Measurements from ENCODE around the gene RTF2. TPM values are rescaled to one million over a fixed set of nuclear protein-coding genes. Genes with fewer than 3 reads are reported as not detected.

Gene RTF2
- total RNA-seq, 6 donors from 2014 or later, result 35.6 to 87.8 (median 63.5) TPM

DNA sequence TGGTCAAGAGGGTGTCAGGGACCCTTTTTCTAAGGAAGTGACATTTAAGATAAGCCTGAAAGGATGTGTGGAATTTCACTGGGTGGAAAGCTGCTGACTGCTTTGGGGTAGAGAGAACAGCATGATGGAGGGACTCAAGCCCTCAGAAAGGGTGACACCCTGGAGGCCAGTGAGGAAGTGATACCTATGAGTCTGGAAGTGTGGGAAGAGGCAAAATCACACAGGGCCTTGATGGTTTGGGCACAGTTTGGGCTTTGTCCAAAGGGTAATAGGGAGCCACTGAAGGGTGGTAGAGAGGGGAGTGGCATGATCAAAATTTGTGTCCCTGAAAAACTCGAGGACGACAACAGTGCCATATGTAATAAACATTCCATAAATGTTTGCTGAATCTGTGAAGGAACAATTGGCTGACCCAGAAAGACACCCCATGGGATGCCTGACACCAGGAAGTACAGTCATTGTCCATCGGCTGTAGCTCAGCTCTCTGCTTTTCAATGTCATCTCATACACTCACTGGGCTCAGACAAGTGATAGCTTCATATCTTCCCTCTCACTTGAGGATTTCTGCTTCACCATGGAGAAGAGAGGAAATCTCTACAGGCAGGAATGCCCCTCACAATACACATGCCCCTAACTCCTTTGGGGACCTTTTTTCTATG lies 35.1 kb upstream of the RTF2 start:
- Histone ChIP-seq H3K4me1 (peaks cover 21 to 29% (median 23%) of the 10 kb centered on the region in 4 donors), H3K27me3 (no peaks in the 10 kb centered on the region), H3K27ac (peak overlapping the region; percentile 40 to 78 (median 50)), H3K4me3 (no peak overlapping the region), H3K9me3 (no peaks in the 10 kb centered on the region), H3K36me3 (peaks cover 0 to 5% (median 0%) of the 10 kb centered on the region in 4 donors)
- ATAC-seq (ENCODE audit: low FRiP score in 2 of 2) (peak in 1 of 2 donors; percentile 28), DNase-seq (peak in 1 of 2 donors; percentile 8)
- WGBS, 2 donors, result 46 to 49% methylated on average over 3 of the region's 3 CpGs
- TF ChIP-seq EP300 (IDR thresholded peaks at IDR 0.05) (no peak), CTCF (IDR thresholded peaks at IDR 0.05) (no peak), POLR2AphosphoS5 (IDR thresholded peaks at IDR 0.05) (no peak), POLR2A (IDR thresholded peaks at IDR 0.05) (no peak)

GRCh38 chr20:56433880-56434255 lies 34.6 kb upstream of the RTF2 start:
- no peaks in the 10 kb centered on the region for H3K27me3 ChIP-seq
- ATAC-seq (ENCODE audit: low FRiP score in 2 of 2), result peak in 1 of 2 donors; percentile 41
- no peaks in the 10 kb centered on the region for H3K9me3 ChIP-seq
- H3K36me3 ChIP-seq, result peaks cover 0 to 5% (median 0%) of the 10 kb centered on the region in 4 donors
- H3K27ac ChIP-seq, result peak overlapping the region in 1 of 4 donors; percentile 58
- H3K4me3 ChIP-seq, result no peak overlapping the region
- H3K4me1 ChIP-seq, result peaks cover 16 to 24% (median 20%) of the 10 kb centered on the region in 4 donors
- 32 to 40% methylated on average over 5 to 6 of the region's 6 CpGs for WGBS, 2 donors
- DNase-seq, result peak in 1 of 2 donors; percentile 18
- TF ChIP-seq POLR2AphosphoS5 (IDR thresholded peaks at IDR 0.05) (peak; percentile 25 to 51), CTCF (IDR thresholded peaks at IDR 0.05) (no peak), POLR2A (IDR thresholded peaks at IDR 0.05) (no peak), EP300 (IDR thresholded peaks at IDR 0.05) (peak in 1 of 4 donors; percentile 16)

DNA sequence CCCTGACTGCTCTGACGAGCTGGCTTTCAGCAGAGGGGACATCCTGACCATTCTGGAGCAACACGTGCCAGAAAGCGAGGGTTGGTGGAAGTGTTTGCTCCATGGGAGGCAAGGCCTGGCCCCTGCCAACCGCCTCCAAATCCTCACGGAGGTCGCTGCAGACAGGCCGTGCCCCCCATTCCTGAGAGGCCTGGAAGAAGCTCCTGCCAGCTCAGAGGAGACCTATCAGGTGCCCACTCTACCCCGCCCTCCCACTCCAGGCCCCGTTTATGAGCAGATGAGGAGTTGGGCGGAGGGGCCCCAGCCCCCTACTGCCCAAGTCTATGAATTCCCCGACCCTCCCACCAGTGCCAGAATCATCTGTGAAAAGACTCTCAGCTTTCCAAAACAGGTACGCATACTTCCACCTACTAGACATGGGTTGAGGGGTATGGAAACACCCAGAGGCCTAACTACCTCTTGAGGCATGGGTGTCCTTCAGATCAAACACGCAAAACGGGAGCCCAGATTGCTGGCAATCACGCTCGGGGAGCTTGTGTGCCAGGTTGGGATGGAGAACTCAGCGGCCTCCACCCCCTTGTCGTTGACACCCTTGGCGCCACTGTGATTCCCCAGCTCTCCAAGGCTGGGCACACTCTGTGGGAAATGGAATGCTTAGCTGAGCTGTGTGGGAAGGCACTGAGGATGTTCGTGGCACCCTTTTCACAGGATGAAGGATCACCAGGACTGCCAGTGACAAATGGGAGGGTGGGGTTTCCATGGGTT lies 31.0 kb upstream of the RTF2 start:
- ATAC-seq (ENCODE audit: low FRiP score in 2 of 2), result no peak
- no peaks in the 10 kb centered on the region for H3K9me3 ChIP-seq
- peaks cover 0 to 5% (median 0%) of the 10 kb centered on the region in 4 donors for H3K36me3 ChIP-seq
- peak overlapping the region in 3 of 4 donors; percentile 52 to 56 (median 54) for H3K27ac ChIP-seq
- H3K4me3 ChIP-seq, result no peak overlapping the region
- 74 to 77% methylated on average over 11 to 20 of the region's 20 CpGs for WGBS, 2 donors
- no peak for DNase-seq
- H3K4me1 ChIP-seq, result peaks cover 0 to 27% (median 6%) of the 10 kb centered on the region in 4 donors
- no peaks in the 10 kb centered on the region for H3K27me3 ChIP-seq
- TF ChIP-seq POLR2AphosphoS5 (IDR thresholded peaks at IDR 0.05) (no peak), CTCF (IDR thresholded peaks at IDR 0.05) (no peak), EP300 (IDR thresholded peaks at IDR 0.05) (no peak), POLR2A (IDR thresholded peaks at IDR 0.05) (no peak)

GRCh38 chr20:56438284-56438683 lies 30.1 kb upstream of the RTF2 start:
- TF ChIP-seq EP300 (IDR thresholded peaks at IDR 0.05), result no peak
- WGBS, 2 donors, result 81 to 88% methylated on average over 4 of the region's 4 CpGs

DNA sequence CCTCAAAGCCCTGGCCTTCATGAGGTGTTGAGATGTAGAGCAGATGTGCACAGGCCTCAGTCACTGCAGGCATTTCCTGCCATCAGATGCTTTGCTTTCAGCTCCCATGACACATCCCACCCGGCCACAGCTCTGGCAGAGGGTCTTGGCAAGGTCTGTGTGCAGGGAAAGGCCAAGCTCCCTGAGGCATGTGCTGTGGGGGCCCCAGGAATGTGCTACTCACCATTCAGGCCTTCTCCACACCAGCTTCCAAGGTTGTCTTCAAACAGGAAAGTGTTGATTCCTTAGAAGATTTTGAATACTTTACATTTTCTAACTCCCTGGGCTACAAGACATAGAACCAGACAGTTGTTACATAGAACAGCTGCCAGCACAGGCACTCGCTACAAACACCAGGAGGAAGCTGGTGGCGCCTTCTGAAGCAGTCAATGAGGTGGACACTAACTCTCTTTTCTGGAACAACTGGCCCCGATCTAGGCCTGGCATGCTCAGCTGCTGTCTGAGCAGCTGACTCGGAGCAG lies 28.6 kb upstream of the RTF2 start:
- DNase-seq (peak in 1 of 2 donors; percentile 39), ATAC-seq (ENCODE audit: low FRiP score in 2 of 2) (peak; percentile 47 to 69)
- no peak overlapping the region for H3K4me3 ChIP-seq
- H3K36me3 ChIP-seq, result peaks cover 0 to 5% (median 0%) of the 10 kb centered on the region in 4 donors
- TF ChIP-seq POLR2AphosphoS5 (IDR thresholded peaks at IDR 0.05) (peak; percentile 79 to 81), CTCF (IDR thresholded peaks at IDR 0.05) (no peak), EP300 (IDR thresholded peaks at IDR 0.05) (peak in 1 of 4 donors; percentile 43), POLR2A (IDR thresholded peaks at IDR 0.05) (no peak)
- no peaks in the 10 kb centered on the region for H3K27me3 ChIP-seq
- WGBS, 2 donors, result 47 to 53% methylated on average over 5 of the region's 5 CpGs
- H3K4me1 ChIP-seq, result peaks cover 0 to 24% (median 2%) of the 10 kb centered on the region in 4 donors
- H3K27ac ChIP-seq, result peak overlapping the region in 2 of 4 donors; percentile 5 to 79
- H3K9me3 ChIP-seq, result no peaks in the 10 kb centered on the region

More at GRCh38 chr20:56438284-56438683, 30.1 kb upstream of the RTF2 start:
- DNase-seq, result no peak
- Histone ChIP-seq H3K9me3 (no peaks in the 10 kb centered on the region), H3K27me3 (no peaks in the 10 kb centered on the region), H3K36me3 (peaks cover 0 to 5% (median 0%) of the 10 kb centered on the region in 4 donors), H3K4me3 (no peak overlapping the region), H3K4me1 (peaks cover 0 to 24% (median 7%) of the 10 kb centered on the region in 4 donors), H3K27ac (peak overlapping the region in 2 of 4 donors; percentile 54 to 56)
- ATAC-seq (ENCODE audit: low FRiP score in 2 of 2), result no peak
